Activated gamma-delta T cell treated with Interleukin-2 at 50 U/mL for 16 hours (primary cell): ENCODE data around the gene MIA.
"Not testable (repeated sequence)": the region's sequence is repeated elsewhere in the genome, so short reads cannot be mapped to it uniquely, and the experiment has no call there.

Experiments
- DNase-seq: peaks from one replicate; pipeline ENCODE4 v3.0.0-alpha.2; 2020

The MIA gene

DNA sequence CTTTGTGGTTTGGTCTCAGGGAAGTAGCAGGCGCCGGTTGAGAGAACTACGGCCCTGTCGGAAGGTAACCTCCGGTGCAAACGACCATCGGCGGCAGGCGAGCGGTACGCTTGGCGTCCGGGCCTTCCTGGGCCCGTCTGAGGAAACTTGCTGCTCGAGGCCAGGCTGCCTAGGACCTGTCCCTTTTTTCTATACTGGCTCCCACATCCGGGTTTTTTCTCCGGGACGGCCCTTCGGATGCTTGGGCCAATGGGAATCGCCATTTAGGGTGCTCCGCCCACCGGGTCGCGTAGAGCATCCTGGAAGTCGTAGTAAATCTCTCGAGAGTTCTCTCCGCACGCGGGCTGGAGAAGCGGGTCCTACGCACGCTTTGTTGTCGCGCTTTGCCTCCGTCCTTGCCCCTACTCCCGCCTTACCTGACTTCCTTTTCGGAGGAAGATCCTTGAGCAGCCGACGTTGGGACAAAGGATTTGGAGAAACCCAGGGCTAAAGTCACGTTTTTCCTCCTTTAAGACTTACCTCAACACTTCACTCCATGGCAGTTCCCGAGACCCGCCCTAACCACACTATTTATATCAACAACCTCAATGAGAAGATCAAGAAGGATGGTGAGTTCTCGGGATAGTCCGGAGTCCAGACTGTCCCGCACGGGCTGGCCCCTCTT, 24.3 kb upstream of the MIA start, which contains the start of gene SNRPA:
SNRPA (plus strand) TSS at position 330 of the 664 bp plus-strand sequence; CDS start at position 536, 206 bp downstream.
- DNase-seq = peak; percentile 95

DNA sequence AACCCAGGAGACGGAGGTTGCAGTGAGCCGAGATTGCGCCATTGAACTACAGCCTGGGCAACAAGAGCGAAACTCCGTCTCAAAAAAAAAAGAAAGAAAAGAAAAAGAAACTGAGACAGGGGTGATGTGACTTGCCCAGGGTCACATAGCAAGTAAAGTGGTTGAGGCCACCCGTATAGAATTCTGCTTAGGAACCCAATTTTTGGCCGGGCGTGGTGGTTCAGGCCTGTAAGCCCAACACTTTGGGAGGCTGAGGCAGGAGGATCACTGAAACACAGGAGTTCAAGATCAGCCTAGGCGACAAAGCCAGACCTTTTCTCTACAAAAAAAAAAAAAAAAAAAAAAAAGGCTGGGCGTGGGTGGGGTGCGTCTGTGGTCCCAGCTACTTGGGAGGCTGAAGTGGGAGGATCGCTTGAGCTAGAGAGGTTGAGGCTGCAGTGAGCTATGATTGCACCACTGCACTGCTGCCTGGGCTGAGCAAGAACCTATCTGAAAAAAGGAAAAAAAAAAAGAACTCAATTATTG, 23.0 kb upstream of the MIA start:
- no peak for DNase-seq

DNA sequence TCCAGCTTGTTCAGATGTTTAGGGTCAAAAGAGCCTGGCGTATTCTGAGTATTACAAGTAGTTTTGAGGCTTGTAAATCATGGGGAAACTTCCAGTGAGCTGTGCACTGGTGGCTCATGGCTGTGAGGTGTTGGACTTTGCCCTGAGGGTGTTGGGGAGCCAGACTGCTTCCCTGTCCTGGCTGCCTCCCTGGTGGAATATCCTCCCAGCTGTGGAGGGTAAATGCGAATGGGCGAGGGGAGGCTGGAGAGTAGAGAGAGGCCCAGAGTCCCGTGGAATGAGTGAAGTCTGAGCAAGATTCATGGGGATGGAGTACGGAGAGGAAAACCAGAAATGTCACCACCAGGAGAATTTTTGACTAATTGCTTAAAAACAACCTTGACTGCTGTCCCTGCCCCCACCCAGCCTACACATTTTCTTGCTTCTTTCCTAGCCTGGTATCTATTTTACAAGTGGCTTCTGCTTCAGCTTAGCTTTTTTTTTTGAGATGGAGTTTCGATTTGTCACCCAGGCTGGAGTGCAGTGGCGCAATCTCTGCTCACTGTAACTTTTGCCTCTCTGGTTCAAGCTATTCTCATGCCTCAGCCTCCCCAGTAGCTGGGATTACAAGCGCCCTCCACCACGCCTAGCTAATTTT, 20.6 kb upstream of the MIA start:
- no peak for DNase-seq

DNA sequence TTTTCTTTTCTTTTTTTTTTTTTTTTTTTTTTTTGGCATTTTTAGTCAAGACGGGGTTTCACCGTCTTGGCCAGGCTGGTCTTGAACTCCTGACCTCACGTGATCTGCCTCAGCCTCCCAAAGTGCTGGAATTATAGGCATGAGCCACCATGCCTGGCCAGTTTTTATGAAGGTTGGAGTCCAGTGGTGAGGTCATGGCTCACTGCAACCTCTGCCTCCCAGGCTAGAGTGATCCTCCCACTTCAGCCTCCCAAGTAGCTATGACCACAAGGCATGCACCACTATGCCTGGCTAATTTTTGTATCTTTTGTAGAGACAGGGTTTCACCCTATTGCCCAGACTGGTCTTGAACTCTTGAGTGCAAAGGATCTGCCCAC, 20.1 kb upstream of the MIA start:
- DNase-seq = no peak

DNA sequence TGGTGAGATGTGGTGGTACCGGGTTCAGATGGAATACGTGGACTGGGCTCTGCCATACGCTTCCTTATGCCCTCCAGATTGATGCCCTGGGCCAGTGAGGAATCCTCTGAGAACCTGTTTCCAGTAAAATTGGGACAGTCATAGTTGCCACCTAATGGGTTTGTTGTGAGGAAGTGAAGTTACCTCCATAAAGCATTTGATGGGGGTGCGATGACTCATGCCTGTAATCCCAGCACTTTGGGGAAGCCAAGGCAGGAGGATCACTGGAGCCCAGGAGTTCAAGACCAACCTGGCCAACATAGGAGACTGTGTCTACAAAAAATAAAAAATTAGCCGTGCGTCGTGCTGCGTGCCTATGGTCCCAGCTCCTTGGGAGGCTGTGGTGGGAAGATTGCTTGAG, 19.5 kb upstream of the MIA start:
- no peak for DNase-seq

DNA sequence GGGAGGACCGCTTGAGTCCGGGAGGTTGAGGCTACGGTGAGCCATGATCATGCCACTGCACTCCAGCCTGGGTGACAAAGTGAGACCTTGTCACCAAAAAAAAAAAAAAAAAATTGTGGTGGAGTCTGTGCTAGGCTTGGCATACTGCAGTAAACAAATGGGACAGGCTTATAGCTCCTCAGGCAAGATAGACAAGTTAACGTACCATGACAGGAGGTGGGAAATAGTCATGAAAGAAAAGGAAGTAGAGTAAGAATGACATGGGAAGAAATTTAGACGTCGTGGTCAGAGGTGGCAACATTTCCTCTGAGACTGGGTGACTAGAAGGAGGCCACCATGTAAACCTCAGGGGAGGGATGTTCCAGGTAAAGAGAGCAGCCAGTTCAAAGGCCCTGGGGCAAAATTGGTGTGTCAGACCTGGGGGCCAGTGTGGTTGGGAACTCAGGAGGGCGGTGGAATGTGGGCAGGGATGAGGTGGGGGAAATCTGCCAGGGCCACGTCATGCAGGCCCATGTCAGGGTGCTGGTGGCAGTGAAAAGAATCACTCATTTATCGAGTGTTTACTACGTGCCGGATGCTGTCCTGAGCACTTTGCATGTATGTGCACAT, 18.7 kb upstream of the MIA start:
- DNase-seq = no peak

DNA sequence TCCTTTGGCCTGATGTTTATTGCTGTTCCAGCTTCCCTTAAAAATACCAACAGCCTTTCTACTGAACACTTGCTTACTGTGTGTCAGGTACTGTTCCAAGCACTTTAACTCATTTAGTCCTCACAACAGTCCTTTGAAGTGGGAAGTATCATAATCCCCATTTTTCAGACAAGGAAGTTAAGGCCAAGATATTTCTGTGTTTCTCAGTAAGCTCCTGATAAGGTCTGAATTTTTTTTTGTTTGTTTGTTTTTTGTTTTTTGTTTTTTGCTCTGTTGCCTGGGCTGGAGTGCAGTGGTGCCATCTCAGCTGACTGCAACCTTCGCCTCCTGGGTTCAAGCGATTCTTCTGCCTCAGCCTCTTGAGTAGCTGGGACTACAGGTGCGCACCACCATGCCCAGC, 16.8 kb upstream of the MIA start:
- DNase-seq = no peak

DNA sequence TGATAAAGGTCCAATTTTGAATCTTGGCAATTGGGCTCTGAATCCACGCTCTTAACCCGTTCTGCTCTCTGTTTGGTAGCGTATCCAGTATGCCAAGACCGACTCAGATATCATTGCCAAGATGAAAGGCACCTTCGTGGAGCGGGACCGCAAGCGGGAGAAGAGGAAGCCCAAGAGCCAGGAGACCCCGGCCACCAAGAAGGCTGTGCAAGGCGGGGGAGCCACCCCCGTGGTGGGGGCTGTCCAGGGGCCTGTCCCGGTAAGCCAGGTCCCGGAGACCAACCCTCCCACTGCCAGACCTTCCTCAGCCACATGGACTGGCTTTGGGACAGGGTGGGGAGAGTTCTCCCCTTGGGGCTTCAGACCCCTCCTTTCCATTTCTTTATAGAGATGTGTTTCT, 16.0 kb upstream of the MIA start:
- no peak for DNase-seq

DNA sequence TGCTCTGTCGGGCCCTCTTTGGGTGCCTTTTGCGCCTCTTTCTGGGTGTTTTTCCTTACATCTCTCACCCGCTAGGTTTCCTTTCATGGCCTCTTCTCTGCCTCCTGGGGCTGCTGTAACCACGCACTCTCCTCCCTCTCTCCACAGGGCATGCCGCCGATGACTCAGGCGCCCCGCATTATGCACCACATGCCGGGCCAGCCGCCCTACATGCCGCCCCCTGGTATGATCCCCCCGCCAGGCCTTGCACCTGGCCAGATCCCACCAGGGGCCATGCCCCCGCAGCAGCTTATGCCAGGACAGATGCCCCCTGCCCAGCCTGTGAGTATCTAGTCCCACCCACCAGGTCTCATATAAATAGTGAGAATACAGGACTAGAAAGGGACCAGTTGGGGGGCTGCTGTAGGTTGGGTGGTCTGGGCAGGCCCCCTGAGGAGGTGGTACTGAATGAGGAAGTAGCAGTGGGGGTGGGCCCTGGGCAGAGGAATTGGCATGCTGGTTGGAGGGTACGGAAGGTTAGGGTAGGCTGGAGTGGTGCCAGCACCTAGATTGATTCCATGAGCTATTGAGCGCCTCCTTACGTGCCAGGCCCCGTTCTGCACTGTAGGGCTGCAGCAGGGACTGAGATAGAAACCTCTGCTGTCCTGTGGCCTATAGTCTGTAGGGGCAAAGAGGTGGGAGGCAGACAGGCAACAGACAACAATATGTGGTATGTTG, 12.4 kb upstream of the MIA start:
- DNase-seq = no peak

DNA sequence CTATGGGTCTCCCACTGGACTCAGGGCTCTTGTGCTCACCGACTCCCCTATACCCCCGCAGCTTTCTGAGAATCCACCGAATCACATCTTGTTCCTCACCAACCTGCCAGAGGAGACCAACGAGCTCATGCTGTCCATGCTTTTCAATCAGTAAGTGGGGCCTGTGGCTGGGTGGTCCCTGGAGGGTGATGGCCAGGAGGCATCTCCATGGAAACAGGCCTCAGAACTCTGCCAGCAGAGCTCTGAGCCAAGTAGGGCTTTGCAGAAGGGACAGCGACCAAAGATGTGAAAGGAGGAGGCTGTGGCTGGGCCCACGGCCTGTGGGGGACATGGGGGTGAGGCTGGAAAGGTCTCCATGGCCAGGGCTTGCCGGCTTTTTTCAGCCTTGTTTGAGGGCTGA, 11.8 kb upstream of the MIA start:
- DNase-seq = no peak

DNA sequence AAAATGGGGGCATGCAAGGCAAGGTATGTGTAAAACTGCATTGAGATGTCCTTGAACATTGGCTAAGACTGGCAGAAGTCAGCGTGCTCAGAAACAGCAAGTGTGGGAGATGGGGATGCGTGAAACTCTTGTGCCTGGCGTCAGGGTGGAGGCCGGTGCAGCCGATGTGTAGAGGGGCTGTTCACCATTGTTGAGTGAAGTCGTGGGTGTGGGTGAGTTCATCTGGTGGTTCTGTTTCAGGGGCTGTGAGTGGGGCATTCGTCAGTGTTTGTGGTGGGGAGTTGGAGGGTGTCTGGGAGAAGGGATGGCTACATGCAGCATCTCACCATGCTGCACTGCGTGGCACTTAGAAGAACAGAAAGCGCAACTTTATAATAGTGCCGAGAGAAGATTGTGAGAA, 11.4 kb upstream of the MIA start:
- DNase-seq = no peak

DNA sequence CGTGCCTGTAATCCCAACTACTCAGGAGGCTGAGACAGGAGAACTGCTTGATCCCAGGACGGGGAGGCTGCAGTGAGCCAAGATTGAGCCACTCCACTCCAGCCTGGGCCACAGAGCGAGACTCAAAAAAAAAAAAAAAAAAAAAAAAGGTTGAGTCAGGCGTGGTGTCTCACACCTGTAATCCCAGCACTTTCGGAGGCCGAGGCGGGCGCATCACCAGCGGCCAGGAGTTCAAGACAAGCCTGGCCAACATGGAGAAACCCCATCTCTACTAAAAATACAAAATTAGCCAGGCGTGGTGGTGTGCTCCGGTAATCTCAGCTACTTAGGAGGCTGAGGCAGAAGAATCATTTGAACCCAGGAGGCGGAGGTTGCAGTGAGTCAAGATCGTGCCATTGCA, 8.9 kb upstream of the MIA start:
- not testable (repeated sequence) for DNase-seq

DNA sequence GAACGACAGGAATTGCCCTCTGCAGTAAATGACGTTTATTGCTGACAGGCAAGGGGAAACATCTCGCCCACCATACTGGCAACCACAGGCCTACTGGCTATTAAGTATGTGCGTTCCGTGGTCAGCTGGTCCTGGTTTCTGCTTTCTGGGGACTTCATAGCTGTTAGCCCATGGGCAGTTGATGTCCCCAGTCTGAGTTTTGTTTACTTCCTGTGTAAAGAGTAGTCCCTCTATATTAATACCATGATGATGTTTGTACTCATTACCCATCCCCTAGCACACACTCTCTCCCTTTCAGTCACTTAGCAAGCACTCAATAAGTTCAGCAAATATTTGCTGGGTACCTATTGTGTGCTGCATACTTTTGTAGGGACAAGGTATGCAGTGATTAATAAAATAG, 6.5 kb upstream of the MIA start:
- no peak for DNase-seq

DNA sequence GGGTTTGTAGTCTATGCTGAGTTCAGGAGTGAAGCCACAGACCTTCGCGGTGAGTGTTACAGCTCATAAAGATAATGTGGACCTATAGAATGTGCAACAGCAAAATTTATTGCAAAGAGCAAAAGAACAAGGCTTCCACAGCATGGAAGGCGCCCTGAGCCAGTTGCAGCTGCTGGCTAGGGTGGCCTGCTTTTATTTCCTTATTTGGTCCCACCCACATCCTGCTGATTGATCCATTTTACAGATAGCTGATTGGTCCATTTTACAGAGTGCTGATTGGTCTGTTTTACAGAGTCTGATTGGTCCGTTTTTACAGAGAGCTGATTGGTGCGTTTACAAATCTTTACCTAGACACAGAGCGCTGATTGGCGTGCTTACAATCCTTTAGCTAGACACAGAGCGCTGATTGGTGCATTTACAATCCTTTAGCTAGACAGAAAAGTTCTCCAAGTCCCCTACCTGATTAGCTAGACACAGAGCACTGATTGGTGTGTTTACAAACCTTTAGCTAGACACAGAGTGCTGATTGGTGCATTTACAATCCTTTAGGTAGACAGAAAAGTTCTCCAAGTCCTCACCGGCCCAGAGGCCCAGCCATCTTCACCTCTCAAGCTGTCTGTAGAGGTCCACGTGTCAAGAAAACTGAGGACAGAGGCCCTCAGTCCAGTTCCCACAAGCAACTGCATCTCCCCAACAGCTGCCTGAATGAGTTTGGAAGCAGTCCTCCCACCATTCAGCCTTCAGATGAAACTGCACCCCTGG, 4.0 kb upstream of the MIA start:
- not testable (repeated sequence) for DNase-seq

DNA sequence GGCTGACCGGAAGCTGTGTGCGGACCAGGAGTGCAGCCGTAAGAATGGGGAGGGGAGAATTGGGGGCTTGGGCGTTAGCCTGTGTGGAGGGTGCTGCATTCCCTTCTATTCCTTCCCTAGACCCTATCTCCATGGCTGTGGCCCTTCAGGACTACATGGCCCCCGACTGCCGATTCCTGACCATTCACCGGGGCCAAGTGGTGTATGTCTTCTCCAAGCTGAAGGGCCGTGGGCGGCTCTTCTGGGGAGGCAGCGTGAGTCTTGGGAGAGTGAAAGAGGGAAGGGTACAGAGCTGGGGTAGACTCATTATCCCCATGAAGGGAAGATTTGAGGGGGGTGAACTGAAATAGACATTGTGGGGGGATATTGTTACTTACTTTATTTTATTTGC, 306 bp downstream of the MIA start:
- DNase-seq = no peak

DNA sequence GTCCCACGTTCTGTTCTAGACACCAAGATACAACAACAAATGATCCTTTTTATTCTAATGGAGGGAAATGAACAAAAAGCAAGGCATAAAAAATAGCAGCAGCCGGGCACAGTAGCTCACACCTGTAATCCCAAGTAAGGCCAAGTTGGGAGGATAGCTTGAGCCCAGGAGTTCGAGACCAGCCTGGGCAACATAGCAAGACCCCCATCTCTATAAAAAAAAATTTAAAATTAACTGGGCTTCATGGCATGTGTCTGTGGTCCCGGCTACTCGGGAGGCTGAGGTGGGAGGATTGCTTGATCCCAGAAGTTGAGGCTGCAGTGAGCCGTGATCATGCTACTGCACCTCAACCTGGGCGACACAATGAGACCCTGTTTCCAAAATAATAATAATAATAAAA, 1.0 kb downstream of the MIA start:
- DNase-seq = no peak

DNA sequence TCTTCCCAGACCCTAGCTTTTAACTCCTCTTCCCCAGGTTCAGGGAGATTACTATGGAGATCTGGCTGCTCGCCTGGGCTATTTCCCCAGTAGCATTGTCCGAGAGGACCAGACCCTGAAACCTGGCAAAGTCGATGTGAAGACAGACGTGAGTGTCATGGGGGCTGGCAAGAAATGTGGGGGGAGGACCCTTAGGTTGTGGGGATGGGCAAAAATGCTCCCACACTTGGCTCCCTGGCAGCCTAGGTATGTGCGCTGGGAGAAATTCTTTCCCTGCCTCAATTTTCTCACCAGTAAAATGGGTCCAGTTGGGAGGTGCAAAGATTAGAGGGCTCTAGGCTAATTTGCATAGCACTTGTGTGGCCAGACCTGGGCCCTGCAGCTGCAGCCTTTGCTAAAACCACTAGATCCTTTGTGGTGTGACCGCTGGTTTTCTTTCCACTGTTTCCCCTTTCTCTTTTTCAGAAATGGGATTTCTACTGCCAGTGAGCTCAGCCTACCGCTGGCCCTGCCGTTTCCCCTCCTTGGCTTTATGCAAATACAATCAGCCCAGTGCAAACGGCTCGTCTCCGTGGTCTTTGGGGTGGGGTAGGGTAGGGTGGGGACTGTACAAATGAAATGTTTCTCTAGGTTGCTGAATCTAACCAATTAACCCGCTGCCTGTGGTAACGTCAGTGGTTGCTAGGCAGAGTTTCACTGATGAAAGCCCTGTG, 1.8 kb downstream of the MIA start:
- peak; percentile 90 for DNase-seq

DNA sequence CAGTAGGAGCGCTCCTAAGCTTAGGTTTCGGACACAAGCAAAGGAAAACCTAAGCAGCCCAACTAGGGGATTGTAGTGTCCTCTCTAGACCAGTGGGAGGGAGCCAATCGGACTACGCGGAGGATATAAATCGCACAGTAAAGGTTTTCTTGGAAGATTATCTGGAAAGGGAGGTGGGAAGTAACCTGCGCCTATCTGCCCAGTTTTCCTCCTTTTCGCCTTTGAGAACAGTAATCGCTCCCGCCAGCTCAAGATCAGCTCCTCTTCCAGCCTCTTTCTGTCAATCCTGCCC, 2.3 kb downstream of the MIA start:
- no peak for DNase-seq

DNA sequence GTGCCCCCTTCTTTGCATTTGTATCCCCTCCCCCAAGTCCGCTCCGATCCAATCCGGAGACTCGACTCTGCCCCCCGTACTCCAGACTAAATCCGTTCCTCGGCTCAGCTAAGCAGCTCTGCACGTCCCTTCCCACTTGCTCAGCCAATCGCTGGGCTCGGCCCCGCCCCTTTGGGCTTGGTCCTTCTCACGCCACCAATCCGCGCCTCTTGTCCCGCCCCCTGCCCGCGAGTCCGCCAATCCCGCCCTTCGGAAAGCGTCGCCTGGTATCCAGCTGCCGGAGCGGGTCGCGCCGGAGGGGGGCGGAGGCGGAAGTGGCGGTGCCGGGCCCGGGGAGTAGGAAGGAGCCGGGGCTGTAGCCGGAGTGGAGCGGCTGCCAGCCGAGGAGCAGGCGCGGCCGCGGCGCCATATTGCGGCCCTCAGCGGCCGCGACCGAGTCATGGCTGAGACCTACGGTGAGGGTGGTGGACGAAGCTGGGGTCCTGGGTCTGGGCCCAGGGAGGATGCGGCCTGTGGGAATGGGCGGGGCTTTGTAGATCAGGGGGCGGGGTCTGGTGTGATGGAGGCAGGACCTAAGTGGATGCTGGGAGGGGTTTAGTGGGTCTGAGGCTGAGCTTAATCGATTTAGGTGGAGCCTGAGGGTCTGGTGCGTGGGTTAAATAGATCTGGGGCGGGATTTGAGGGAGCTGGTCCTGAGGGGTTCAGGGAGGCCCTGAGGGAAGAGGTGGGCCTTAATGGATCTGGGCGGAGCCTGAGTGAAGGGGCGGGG, 2.8 kb downstream of the MIA start, which contains the start of gene RAB4B:
RAB4B (plus strand) TSS at position 311 of the 769 bp plus-strand sequence; CDS start at position 440, 129 bp downstream.
- DNase-seq = peak; percentile 100

DNA sequence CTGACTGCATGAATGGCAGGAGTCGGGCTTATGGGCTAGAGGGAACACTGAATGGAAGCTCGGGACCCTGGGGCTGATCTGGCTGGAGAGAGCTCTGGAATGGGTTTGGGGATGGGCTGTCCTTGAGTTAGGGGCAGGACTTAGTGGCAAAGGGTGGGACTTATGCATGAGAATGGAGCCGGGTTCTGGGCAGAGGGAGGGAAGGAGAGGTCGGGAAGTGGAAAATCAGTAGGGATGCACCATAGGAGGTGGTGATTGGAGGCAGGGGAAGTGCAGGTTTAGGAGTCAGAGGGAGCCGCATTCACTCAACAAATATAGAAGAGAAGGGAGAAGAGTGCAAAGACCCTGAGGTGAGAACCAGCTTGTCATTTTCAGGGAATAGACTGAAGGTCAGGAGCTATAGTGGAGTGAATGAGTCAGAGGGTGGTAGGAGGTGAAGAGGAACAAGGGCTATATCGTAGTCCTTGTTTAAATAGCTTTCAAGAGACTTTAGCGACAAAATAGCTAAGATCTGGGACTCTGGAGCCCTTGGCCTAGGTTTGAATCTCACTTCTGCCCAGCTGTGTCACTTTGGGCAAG, 3.5 kb downstream of the MIA start:
- no peak for DNase-seq

DNA sequence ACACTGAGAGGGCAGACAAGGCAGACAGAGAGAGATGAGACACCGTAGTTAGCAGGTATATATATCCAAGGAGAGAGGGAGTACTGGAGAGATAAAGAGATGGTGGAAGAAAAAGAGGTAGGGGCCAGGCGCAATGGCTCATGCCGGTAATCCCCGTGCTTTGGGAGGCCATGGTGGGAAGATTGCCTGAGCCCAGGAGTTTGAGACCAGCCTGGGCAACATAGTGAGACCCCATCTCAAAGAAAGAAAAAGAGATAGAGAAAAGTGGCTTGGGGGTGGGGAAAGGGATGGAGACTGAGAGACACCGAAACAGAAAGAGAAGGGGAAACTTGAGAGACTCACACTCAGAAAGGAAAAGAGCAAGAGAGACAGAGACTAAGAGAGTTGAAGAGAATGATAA, 5.3 kb downstream of the MIA start:
- no peak for DNase-seq
